Left ventricle myocardium inferior (tissue), 1 donor: ENCODE data around the gene OR3A2. TPM values are rescaled to one million over a fixed set of nuclear protein-coding genes. Genes with fewer than 3 reads are reported as not detected.
"Not testable (repeated sequence)": the region's sequence is repeated elsewhere in the genome, so short reads cannot be mapped to it uniquely, and the experiment has no call there.

ENCODE experiments used
- DNase-seq: peaks from one replicate; pipeline ENCODE4 v3.0.0-alpha.2; 2020
- H3K27ac ChIP-seq: fragments of 200-600 bp; replicated peaks from 2 replicates; pipeline ENCODE4 v1.8.0; 2021
- H3K27me3 ChIP-seq: fragments of 200-600 bp; 2 replicates; pipeline ENCODE4 v1.8.0; 2021; ENCODE audit warnings: low read depth
- H3K36me3 ChIP-seq: fragments of 200-600 bp; 2 replicates; pipeline ENCODE4 v1.8.0; 2021
- H3K4me1 ChIP-seq: fragments of 200-600 bp; 2 replicates; pipeline ENCODE4 v1.8.0; 2021
- H3K4me3 ChIP-seq: fragments of 200-600 bp; 2 replicates; pipeline ENCODE4 v1.8.0; 2021; ENCODE audit warnings: mild to moderate bottlenecking, moderate library complexity
- H3K9me3 ChIP-seq: fragments of 200-600 bp; replicated peaks from 2 replicates; pipeline ENCODE4 v1.8.0; 2021
- CTCF ChIP-seq: fragments of 200-600 bp; IDR thresholded peaks from 2 replicates; pipeline ENCODE4 v1.8.0; 2021; ENCODE audit warnings: antibody characterized with exemption, mild to moderate bottlenecking, borderline replicate concordance
- intact Hi-C: fragments of 100-400 bp; cut with micrococcal nuclease; formaldehyde crosslinking; loops from one replicate; pipeline ENCODE4 v1.11.0; 2022
- total RNA-seq: library from RNA; stranded (reverse); fragmentation: NEBNext Ultra II Directional; extraction: Animal tissue kit (Norgen Biotek cat#: 25700); gene quantifications from one replicate; pipeline ENCODE4 v1.2.1, GENCODE V29; 2021
- donor health status: DM: no; HTN: yes; CAD: no; lungs with severe emphysema.

Gene OR3A2
- total RNA-seq, 1 donor from 2014 or later, result 0.11 TPM

- H3K4me3 ChIP-seq, result no peak overlapping the region
- peaks cover 18% of the 10 kb centered on the region for H3K27me3 ChIP-seq
- no peak for DNase-seq
- intact Hi-C loops, result no loop called here
- H3K27ac ChIP-seq, result no peak overlapping the region
- H3K4me1 ChIP-seq, result no peaks in the 10 kb centered on the region
- H3K36me3 ChIP-seq, result no peaks in the 10 kb centered on the region
- no peak for TF ChIP-seq CTCF
- peaks cover 21% of the 10 kb centered on the region for H3K9me3 ChIP-seq
Measured at GRCh38 chr17:3271072-3271848, 114.8 kb downstream of the OR3A2 start.

- intact Hi-C loops, result no loop called here
- peaks cover 43% of the 10 kb centered on the region for H3K27me3 ChIP-seq
- no peak overlapping the region for H3K4me3 ChIP-seq
- no peak for DNase-seq
- no peak overlapping the region for H3K27ac ChIP-seq
- no peaks in the 10 kb centered on the region for H3K36me3 ChIP-seq
- TF ChIP-seq CTCF, result no peak
- no peaks in the 10 kb centered on the region for H3K4me1 ChIP-seq
- H3K9me3 ChIP-seq, result no peaks in the 10 kb centered on the region
Measured at GRCh38 chr17:3260600-3260999, 125.5 kb downstream of the OR3A2 start.

GRCh38 chr17:3260163-3260562, 125.9 kb downstream of the OR3A2 start:
- H3K27ac ChIP-seq, result no peak overlapping the region
- no peaks in the 10 kb centered on the region for H3K36me3 ChIP-seq
- DNase-seq, result no peak
- H3K4me1 ChIP-seq, result no peaks in the 10 kb centered on the region
- peaks cover under 1% of the 10 kb centered on the region for H3K9me3 ChIP-seq
- TF ChIP-seq CTCF, result no peak
- intact Hi-C loops, result no loop called here
- peaks cover 43% of the 10 kb centered on the region for H3K27me3 ChIP-seq
- no peak overlapping the region for H3K4me3 ChIP-seq

- no peak overlapping the region for H3K4me3 ChIP-seq
- H3K27ac ChIP-seq, result no peak overlapping the region
- peaks cover 23% of the 10 kb centered on the region for H3K27me3 ChIP-seq
- intact Hi-C loops, result no loop called here
- TF ChIP-seq CTCF, result no peak
- no peaks in the 10 kb centered on the region for H3K4me1 ChIP-seq
- H3K9me3 ChIP-seq, result peaks cover 8% of the 10 kb centered on the region
- no peaks in the 10 kb centered on the region for H3K36me3 ChIP-seq
- DNase-seq, result no peak
Measured at GRCh38 chr17:3256575-3256974, 129.5 kb downstream of the OR3A2 start.

- H3K4me1 ChIP-seq, DNase-seq, intact Hi-C loops, H3K27me3 ChIP-seq, H3K9me3 ChIP-seq, H3K36me3 ChIP-seq, H3K27ac ChIP-seq, H3K4me3 ChIP-seq: not testable (repeated sequence)
Measured at GRCh38 chr17:3249013-3249412, 137.1 kb downstream of the OR3A2 start.

GRCh38 chr17:3244841-3245240, 141.3 kb downstream of the OR3A2 start:
- DNase-seq, intact Hi-C loops, H3K36me3 ChIP-seq, H3K9me3 ChIP-seq, H3K27me3 ChIP-seq, H3K4me1 ChIP-seq, H3K4me3 ChIP-seq, H3K27ac ChIP-seq: not testable (repeated sequence)

GRCh38 chr17:3241044-3241443, 145.1 kb downstream of the OR3A2 start:
- H3K27me3 ChIP-seq, H3K4me3 ChIP-seq, DNase-seq, intact Hi-C loops, H3K36me3 ChIP-seq, H3K9me3 ChIP-seq, H3K27ac ChIP-seq, H3K4me1 ChIP-seq: not testable (repeated sequence)

- DNase-seq, H3K27me3 ChIP-seq, H3K27ac ChIP-seq, H3K36me3 ChIP-seq, intact Hi-C loops, H3K4me3 ChIP-seq, H3K4me1 ChIP-seq, H3K9me3 ChIP-seq: not testable (repeated sequence)
Measured at GRCh38 chr17:3238685-3239084, 147.4 kb downstream of the OR3A2 start.

- not testable (repeated sequence) for H3K27ac ChIP-seq, H3K4me3 ChIP-seq
Measured at GRCh38 chr17:3232300-3232699, 153.8 kb downstream of the OR3A2 start.

More at GRCh38 chr17:3232300-3232699, 153.8 kb downstream of the OR3A2 start:
- H3K36me3 ChIP-seq, H3K9me3 ChIP-seq, H3K27me3 ChIP-seq, DNase-seq, H3K4me1 ChIP-seq, intact Hi-C loops: not testable (repeated sequence)
